Effector CD8-positive, alpha-beta T cell (primary cell): Measurements from ENCODE around the gene LRMDA.

Experiments
- DNase-seq: peaks from one replicate; lab custom pipeline; 2025; lab: John Stamatoyannopoulos, UW

The LRMDA gene

DNA sequence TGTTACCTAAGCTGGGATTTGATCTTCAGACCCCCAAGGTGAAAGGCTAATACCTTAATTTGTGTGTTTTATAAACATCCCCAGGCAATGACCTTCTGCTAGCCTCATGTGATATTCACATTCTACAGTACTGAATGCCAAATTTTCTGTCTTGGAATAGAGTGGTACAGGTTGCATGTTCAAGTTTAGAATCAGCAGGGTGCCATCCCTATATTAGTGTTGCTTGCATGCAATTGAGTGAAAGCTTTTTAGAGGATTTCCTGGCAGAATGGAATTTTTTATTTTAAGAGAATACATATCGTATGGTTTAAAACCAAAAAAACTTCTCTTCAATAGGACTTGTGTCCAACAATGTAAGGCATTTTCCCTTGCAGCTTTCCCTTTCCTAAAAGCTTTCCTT lies 107.3 kb downstream of the LRMDA start:
- DNase-seq: no peak

DNA sequence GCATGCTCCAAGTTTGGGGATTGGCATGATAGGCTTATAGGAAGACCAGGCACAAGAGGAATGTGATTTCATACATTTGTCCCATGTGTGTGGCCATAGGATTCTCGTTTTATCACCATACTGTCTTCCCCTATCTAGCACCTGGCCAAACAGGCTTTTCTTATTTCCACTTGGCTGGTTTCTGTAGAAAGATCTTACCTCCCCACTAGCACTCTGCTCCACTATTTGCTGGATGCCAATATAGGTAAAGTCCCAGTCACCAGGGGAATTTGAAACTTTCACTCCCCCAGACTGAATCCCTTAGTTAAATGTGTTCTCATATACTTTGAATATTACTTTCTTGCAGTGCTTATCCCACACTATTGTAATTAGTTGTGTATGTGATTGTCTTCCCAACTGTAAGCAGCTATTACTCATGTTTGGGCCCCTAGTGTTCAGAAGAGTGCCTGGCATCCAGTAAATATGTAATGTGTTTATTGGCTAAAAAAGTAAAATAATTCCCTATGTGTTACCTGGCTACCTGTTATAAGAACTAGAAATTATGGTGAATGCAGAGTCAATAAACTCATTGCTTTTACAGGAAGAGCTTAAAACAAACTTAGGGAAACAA lies 109.0 kb downstream of the LRMDA start:
- no peak for DNase-seq

DNA sequence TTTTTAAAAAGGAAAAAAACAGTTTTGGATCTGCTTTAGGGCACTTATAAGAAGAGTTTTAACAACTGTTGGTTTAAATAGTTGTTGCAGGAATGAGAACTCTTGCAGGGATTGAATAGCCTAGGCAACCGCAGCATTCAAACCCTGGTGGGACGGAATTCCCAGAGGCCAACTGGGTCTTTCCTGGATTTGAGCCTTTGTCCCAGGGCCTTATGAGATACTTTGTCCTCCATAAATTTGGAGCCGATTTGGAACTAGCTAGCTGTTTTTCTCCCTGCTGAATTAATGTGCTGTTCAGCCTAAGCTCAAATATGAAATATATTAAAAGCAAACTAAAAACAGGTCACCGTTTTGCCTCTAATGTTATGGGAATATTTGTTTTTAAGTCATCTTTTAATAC lies 109.6 kb downstream of the LRMDA start:
- no peak for DNase-seq

GRCh38 chr10:75541411-75541810 lies 110.0 kb downstream of the LRMDA start:
- DNase-seq: no peak

DNA sequence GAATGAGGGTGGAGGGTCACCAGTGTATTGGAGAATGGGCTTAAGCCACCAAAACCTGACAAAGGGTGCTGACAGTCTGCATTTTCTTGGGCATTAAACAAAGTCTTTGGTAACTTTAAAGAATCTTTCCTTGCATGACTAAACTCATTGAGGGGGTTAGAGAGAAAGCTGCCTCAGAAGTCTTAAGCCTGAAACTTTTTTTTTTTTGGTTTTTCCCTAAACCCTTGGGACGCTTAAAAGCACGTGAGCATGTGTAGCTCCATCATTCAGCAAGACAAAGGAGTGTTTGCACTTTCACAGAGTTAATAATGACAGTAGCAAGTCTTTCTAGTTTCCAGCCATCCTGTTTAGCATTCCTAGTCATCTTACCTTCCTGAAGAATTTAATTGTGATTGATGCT lies 110.7 kb downstream of the LRMDA start:
- no peak for DNase-seq

DNA sequence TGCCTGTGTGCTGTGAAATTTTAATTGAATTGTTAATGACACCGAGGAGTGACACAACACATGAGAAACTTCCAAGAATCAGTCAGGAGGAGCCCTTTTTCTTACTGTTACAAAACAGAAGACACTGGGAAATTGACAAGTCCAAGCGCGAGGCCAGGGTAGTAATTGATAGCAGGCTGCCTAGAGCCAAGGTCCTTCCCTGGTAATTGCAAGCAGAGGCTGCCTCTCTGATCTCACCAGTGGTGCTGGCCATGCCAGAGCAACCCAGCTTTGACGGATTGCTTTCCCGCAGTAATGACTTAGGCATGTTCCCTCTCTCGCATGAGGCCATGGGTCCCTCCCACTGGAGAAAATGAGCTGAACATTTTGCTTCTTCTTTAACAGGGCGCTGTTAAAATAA lies 111.5 kb downstream of the LRMDA start:
- no peak for DNase-seq

GRCh38 chr10:75544386-75544785 lies 113.0 kb downstream of the LRMDA start:
- DNase-seq: no peak

- DNase-seq: no peak
Observed at GRCh38 chr10:75544993-75545706, 113.7 kb downstream of the LRMDA start.

GRCh38 chr10:75546004-75546403 lies 114.6 kb downstream of the LRMDA start:
- no peak for DNase-seq

DNA sequence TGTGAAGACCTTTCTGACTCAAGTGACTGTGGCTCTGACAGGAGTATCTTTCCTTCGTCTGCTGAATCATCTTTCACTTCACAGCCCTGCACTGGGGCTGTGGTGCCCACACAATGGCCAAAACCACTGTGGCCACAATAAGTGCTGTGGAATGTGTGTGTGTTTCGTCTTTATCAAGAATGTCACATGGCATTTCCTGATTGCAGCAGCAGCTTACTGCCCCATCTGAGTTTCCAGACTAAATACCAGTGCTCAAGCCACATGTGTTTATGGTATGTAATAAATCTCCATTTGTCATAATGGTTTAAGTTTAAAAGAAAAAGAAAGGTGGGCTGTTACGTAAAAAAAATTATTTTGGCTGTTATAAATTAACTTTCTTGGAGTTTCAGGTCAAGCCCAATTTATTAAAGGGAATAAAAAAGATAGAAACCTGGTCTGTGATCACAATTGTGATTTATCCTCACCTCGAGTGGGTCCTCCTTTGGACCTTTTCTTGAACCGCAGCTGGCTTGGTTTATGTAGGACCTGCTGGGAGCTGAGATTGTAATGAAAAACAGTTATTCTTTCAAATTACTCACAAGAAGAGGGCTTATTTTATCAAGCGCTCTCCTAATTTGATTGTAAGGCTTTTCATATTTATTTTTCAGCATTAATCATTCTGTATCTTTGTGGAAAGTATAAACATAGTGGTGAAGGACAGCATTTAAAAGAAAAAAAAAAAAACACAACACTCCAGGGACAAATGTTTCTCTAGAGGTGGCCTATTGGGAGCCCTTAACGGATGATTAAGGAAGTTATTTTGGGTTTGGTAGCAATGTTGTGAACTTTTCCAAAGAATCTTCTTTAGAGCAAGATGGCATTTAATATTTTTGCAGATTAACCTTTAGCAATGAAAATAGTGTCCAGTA lies 116.2 kb downstream of the LRMDA start:
- DNase-seq: no peak

- DNase-seq: no peak
Observed at GRCh38 chr10:75548356-75548755, 116.9 kb downstream of the LRMDA start.

GRCh38 chr10:75550191-75550590 lies 118.8 kb downstream of the LRMDA start:
- DNase-seq: no peak

DNA sequence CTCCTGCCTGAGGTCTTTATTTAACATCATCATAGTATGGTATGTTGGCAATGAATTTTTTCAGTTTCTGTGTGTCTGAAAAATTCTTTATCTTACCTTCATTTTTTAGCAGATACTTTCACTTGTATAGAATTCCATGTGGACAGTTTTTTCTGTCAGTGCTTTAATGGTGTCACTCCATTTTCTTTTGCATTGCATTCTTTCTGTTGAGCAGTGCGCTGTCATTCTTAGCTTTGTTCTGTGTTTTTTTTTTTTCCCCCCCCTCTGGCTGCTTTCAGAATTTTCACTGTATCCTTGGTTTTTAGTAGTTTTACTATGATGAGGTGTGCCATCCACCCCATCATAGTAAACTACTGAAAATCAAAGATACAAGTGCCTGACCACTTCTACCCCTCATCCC lies 120.7 kb downstream of the LRMDA start:
- no peak for DNase-seq

GRCh38 chr10:75553550-75553949 lies 122.1 kb downstream of the LRMDA start:
- no peak for DNase-seq

DNA sequence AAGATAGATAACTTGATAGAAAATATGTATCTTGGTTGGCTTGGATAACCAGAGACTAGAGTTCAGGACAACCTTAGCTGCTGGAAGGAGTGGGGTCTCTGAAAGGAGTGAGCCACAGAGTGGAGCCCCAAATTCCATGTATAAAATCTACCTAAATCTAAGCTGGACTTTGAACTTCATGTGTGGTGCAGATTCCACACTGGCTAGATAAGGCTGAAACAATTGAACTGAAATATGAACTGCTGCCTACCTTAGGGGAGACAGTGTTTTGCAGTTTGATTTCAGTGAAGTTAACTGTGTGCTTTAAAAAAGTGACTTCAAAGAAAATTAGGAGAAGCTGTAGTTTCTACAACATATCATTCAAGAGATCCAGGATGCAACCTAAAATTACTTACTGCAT lies 123.9 kb downstream of the LRMDA start:
- no peak for DNase-seq

- DNase-seq: no peak
Observed at GRCh38 chr10:75556320-75556719, 124.9 kb downstream of the LRMDA start.

GRCh38 chr10:75565286-75566251 lies 134.1 kb downstream of the LRMDA start:
- DNase-seq: no peak

GRCh38 chr10:75568450-75569130 lies 137.2 kb downstream of the LRMDA start:
- DNase-seq: no peak

- DNase-seq: no peak
Observed at GRCh38 chr10:75569506-75569905, 138.1 kb downstream of the LRMDA start.

DNA sequence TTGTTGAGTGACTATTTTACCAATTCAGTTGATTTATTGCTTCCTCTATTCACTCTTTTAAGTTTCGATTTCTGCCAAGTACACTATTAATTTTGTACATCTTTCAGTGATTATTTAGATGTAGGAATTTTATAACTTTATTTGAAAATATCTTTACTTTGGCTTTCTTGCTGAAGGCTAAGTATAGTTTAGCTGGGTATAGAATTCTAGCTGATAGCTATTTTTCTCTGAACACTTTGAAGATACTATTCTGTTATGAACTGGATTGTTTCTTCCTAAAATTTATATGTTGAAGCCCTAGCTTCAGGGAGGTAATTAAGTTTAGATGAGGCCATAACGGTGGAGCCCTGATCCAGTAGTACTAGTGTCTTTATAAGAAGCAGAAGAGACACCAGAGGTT lies 141.1 kb downstream of the LRMDA start:
- no peak for DNase-seq

GRCh38 chr10:75575940-75576339 lies 144.5 kb downstream of the LRMDA start:
- no peak for DNase-seq
